HL-60/S4 treated with retinoic acid at 250 ng/mL for 4 days and 3 days (cell line): ENCODE results near the gene GAGE12E.
"Not testable (repeated sequence)": the region's sequence is repeated elsewhere in the genome, so short reads cannot be mapped to it uniquely, and the experiment has no call there.

Experiments used
- in situ Hi-C: fragments of 300-500 bp; cut with MboI; formaldehyde crosslinking; loops from 2 replicates; pipeline ENCODE4 v1.7.0; 2022; ENCODE audit warnings: low sequenced_read_pairs

The GAGE12E gene

GRCh38 chrX:49550989-49551388 is at the start of gene GAGE12E:
Gene GAGE12E, plus strand, starts transcription at chrX:49551289. Its CDS starts 1,155 bp downstream, at chrX:49552444.
- in situ Hi-C loops: not testable (repeated sequence)

DNA sequence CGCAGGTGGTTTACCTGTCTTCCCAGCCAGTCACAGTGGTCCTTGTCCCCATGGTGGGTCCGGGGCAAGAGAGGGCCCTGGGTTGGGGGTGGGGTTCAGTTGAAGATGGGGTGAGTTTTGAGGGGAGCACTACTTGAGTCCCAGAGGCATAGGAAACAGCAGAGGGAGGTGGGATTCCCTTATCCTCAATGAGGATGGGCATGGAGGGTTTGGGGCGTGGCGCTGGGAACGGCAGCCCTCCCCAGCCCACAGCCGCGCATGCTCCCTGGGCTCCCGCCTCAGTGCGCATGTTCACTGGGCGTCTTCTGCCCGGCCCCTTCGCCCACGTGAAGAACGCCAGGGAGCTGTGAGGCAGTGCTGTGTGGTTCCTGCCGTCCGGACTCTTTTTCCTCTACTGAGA is 19.2 kb upstream of the GAGE12E start, which contains the start of gene GAGE12C:
TSS of gene GAGE12C (plus strand) at position 301 of the 400 bp plus-strand sequence. CDS start 1,155 bp downstream, outside the sequence.
- in situ Hi-C loops: not testable (repeated sequence)

DNA sequence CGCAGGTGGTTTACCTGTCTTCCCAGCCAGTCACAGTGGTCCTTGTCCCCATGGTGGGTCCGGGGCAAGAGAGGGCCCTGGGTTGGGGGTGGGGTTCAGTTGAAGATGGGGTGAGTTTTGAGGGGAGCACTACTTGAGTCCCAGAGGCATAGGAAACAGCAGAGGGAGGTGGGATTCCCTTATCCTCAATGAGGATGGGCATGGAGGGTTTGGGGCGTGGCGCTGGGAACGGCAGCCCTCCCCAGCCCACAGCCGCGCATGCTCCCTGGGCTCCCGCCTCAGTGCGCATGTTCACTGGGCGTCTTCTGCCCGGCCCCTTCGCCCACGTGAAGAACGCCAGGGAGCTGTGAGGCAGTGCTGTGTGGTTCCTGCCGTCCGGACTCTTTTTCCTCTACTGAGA is 9.7 kb upstream of the GAGE12E start, which contains the start of gene GAGE12D:
TSS of gene GAGE12D (plus strand) at position 301 of the 400 bp plus-strand sequence. CDS start 1,155 bp downstream, outside the sequence.
- in situ Hi-C loops: not testable (repeated sequence)

DNA sequence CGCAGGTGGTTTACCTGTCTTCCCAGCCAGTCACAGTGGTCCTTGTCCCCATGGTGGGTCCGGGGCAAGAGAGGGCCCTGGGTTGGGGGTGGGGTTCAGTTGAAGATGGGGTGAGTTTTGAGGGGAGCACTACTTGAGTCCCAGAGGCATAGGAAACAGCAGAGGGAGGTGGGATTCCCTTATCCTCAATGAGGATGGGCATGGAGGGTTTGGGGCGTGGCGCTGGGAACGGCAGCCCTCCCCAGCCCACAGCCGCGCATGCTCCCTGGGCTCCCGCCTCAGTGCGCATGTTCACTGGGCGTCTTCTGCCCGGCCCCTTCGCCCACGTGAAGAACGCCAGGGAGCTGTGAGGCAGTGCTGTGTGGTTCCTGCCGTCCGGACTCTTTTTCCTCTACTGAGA is 9.5 kb downstream of the GAGE12E start, which contains the start of gene GAGE12F:
TSS of gene GAGE12F (plus strand) at position 301 of the 400 bp plus-strand sequence. CDS start 1,155 bp downstream, outside the sequence.
- in situ Hi-C loops: not testable (repeated sequence)

- in situ Hi-C loops: not testable (repeated sequence)
These were observed 17.6 kb downstream of the GAGE12E start for GRCh38 chrX:49568728-49569127.

- in situ Hi-C loops: not testable (repeated sequence)
These were observed 18.1 kb downstream of the GAGE12E start for GRCh38 chrX:49569152-49569551.

DNA sequence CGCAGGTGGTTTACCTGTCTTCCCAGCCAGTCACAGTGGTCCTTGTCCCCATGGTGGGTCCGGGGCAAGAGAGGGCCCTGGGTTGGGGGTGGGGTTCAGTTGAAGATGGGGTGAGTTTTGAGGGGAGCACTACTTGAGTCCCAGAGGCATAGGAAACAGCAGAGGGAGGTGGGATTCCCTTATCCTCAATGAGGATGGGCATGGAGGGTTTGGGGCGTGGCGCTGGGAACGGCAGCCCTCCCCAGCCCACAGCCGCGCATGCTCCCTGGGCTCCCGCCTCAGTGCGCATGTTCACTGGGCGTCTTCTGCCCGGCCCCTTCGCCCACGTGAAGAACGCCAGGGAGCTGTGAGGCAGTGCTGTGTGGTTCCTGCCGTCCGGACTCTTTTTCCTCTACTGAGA is 19.0 kb downstream of the GAGE12E start, which contains the start of gene GAGE12G:
TSS of gene GAGE12G (plus strand) at position 301 of the 400 bp plus-strand sequence. CDS start 1,155 bp downstream, outside the sequence.
- in situ Hi-C loops: not testable (repeated sequence)

GRCh38 chrX:49579649-49580048 is 28.6 kb downstream of the GAGE12E start, which contains the start of gene GAGE12H:
Gene GAGE12H, plus strand, starts transcription at chrX:49579949. Its CDS starts 1,155 bp downstream, at chrX:49581104.
- in situ Hi-C loops: not testable (repeated sequence)

DNA sequence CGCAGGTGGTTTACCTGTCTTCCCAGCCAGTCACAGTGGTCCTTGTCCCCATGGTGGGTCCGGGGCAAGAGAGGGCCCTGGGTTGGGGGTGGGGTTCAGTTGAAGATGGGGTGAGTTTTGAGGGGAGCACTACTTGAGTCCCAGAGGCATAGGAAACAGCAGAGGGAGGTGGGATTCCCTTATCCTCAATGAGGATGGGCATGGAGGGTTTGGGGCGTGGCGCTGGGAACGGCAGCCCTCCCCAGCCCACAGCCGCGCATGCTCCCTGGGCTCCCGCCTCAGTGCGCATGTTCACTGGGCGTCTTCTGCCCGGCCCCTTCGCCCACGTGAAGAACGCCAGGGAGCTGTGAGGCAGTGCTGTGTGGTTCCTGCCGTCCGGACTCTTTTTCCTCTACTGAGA is 38.1 kb downstream of the GAGE12E start, which contains the start of gene GAGE2A:
TSS of gene GAGE2A (plus strand) at position 301 of the 400 bp plus-strand sequence. CDS start 1,155 bp downstream, outside the sequence.
- in situ Hi-C loops: not testable (repeated sequence)

- in situ Hi-C loops: not testable (repeated sequence)
These were observed 38.8 kb downstream of the GAGE12E start for GRCh38 chrX:49589769-49590478.

GRCh38 chrX:49590488-49590887 is 39.4 kb downstream of the GAGE12E start:
- in situ Hi-C loops: not testable (repeated sequence)

DNA sequence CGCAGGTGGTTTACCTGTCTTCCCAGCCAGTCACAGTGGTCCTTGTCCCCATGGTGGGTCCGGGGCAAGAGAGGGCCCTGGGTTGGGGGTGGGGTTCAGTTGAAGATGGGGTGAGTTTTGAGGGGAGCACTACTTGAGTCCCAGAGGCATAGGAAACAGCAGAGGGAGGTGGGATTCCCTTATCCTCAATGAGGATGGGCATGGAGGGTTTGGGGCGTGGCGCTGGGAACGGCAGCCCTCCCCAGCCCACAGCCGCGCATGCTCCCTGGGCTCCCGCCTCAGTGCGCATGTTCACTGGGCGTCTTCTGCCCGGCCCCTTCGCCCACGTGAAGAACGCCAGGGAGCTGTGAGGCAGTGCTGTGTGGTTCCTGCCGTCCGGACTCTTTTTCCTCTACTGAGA is 47.6 kb downstream of the GAGE12E start, which contains the start of gene GAGE1:
TSS of gene GAGE1 (plus strand) at position 301 of the 400 bp plus-strand sequence. CDS start 1,155 bp downstream, outside the sequence.
- in situ Hi-C loops: not testable (repeated sequence)
